ENCODE data around the gene SOD1. TPM values are rescaled to one million over a fixed set of nuclear protein-coding genes. Genes with fewer than 3 reads are reported as not detected.

The SOD1 gene
- total RNA-seq, 1 donor from 2014 or later: 232 TPM

GRCh38 chr21:31686272-31686915 lies 26.9 kb downstream of the SOD1 start:
- TF ChIP-seq, protein P1, sequence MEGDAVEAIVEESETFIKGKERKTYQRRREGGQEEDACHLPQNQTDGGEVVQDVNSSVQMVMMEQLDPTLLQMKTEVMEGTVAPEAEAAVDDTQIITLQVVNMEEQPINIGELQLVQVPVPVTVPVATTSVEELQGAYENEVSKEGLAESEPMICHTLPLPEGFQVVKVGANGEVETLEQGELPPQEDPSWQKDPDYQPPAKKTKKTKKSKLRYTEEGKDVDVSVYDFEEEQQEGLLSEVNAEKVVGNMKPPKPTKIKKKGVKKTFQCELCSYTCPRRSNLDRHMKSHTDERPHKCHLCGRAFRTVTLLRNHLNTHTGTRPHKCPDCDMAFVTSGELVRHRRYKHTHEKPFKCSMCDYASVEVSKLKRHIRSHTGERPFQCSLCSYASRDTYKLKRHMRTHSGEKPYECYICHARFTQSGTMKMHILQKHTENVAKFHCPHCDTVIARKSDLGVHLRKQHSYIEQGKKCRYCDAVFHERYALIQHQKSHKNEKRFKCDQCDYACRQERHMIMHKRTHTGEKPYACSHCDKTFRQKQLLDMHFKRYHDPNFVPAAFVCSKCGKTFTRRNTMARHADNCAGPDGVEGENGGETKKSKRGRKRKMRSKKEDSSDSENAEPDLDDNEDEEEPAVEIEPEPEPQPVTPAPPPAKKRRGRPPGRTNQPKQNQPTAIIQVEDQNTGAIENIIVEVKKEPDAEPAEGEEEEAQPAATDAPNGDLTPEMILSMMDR (conservative IDR thresholded peaks at IDR 0.05): no peak
- Mint-ChIP-seq H3K4me1 (ENCODE audit: unreplicated experiment) (no peaks in the 10 kb centered on the region), H3K4me3 (no peak overlapping the region), H3K9me3 (no peaks in the 10 kb centered on the region), H3K27ac (no peak overlapping the region), H3K36me3 (peaks cover 46% of the 10 kb centered on the region), H3K27me3 (no peaks in the 10 kb centered on the region)
- DNase-seq (ENCODE audit: extremely low spot score, unreplicated experiment): no peak

- Mint-ChIP-seq H3K9me3 (no peaks in the 10 kb centered on the region), H3K27me3 (no peaks in the 10 kb centered on the region), H3K4me3 (no peak overlapping the region), H3K36me3 (peaks cover 48% of the 10 kb centered on the region), H3K27ac (no peak overlapping the region), H3K4me1 (ENCODE audit: unreplicated experiment) (no peaks in the 10 kb centered on the region)
- DNase-seq (ENCODE audit: extremely low spot score, unreplicated experiment): no peak
- TF ChIP-seq, protein P1 (conservative IDR thresholded peaks at IDR 0.05): no peak
These were observed 27.6 kb downstream of the SOD1 start for GRCh38 chr21:31687108-31687507.

- Mint-ChIP-seq H3K27me3 (no peaks in the 10 kb centered on the region), H3K4me3 (no peak overlapping the region), H3K27ac (no peak overlapping the region), H3K36me3 (peaks cover 51% of the 10 kb centered on the region), H3K9me3 (no peaks in the 10 kb centered on the region), H3K4me1 (ENCODE audit: unreplicated experiment) (no peaks in the 10 kb centered on the region)
- no peak for DNase-seq (ENCODE audit: extremely low spot score, unreplicated experiment)
- TF ChIP-seq, protein P1 (conservative IDR thresholded peaks at IDR 0.05): no peak
These were observed 29.3 kb downstream of the SOD1 start for GRCh38 chr21:31688603-31689368.

DNA sequence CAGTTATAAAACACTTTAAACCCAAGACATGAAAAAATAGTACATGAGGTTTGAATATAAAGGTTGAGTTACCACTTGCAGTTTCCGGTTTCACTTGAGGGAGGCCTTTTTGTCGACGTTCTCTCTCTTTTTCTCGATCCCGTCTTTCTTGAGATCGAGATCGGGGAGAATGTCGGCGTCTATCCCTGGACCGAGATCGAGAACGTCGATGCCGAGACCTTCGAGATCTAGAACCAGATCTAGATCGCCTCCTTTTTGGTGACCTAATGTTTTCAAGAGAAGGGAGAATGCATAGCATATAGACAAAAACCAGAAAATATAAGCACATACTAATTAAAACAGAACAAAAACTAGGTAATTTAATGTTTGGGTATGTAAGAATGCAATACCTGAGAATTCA lies 33.7 kb downstream of the SOD1 start:
- TF ChIP-seq, protein P1 (conservative IDR thresholded peaks at IDR 0.05): no peak
- H3K36me3 Mint-ChIP-seq: peaks cover 48% of the 10 kb centered on the region
- H3K4me3 Mint-ChIP-seq: no peak overlapping the region
- H3K9me3 Mint-ChIP-seq: no peaks in the 10 kb centered on the region
- H3K27me3 Mint-ChIP-seq: no peaks in the 10 kb centered on the region
- no peak overlapping the region for H3K27ac Mint-ChIP-seq
- H3K4me1 Mint-ChIP-seq (ENCODE audit: unreplicated experiment): no peaks in the 10 kb centered on the region
- DNase-seq (ENCODE audit: extremely low spot score, unreplicated experiment): no peak

GRCh38 chr21:31696424-31696823 lies 36.9 kb downstream of the SOD1 start:
- no peaks in the 10 kb centered on the region for H3K4me1 Mint-ChIP-seq (ENCODE audit: unreplicated experiment)
- TF ChIP-seq, protein P1 (conservative IDR thresholded peaks at IDR 0.05): no peak
- H3K36me3 Mint-ChIP-seq: peaks cover 48% of the 10 kb centered on the region
- no peaks in the 10 kb centered on the region for H3K9me3 Mint-ChIP-seq
- no peak overlapping the region for H3K4me3 Mint-ChIP-seq
- H3K27ac Mint-ChIP-seq: no peak overlapping the region
- no peak for DNase-seq (ENCODE audit: extremely low spot score, unreplicated experiment)
- no peaks in the 10 kb centered on the region for H3K27me3 Mint-ChIP-seq
